ENCODE measurements around the gene CELF2. TPM values are rescaled to one million over a fixed set of nuclear protein-coding genes. Genes with fewer than 3 reads are reported as not detected.

CELF2 gene
- total RNA-seq, 2 donors from 2014 or later: 10.4 to 11.2 TPM

GRCh38 chr10:11192304-11193000 lies 174.8 kb downstream of the CELF2 start:
- 59 to 62% methylated on average over 7 to 11 of the region's 11 CpGs for WGBS, 2 donors
- no peaks in the 10 kb centered on the region for H3K36me3 ChIP-seq (replicated peaks in 1 of 2; ENCODE audit: insufficient read depth in 1 of 2, low read depth in 2 of 2)
- DNase-seq: peak in 3 of 4 donors; percentile 23 to 55 (median 26)
- H3K9me3 ChIP-seq: no peaks in the 10 kb centered on the region
- ATAC-seq: peak; percentile 24
- H3K27me3 ChIP-seq: no peaks in the 10 kb centered on the region
- H3K4me3 ChIP-seq: no peak overlapping the region
- H3K4me1 ChIP-seq: peaks cover 9% of the 10 kb centered on the region
- intact Hi-C loops (cut with DNase I): no loop called here
- no peak for TF ChIP-seq POLR2A (IDR thresholded peaks at IDR 0.05)
- no peak for TF ChIP-seq CTCF (IDR thresholded peaks at IDR 0.05)
- H3K27ac ChIP-seq: no peak overlapping the region

- DNase-seq (no peak), ATAC-seq (no peak)
- WGBS, 2 donors: 76 to 80% methylated on average over 7 of the region's 7 CpGs
- TF ChIP-seq POLR2A (IDR thresholded peaks at IDR 0.05): no peak
- TF ChIP-seq CTCF (IDR thresholded peaks at IDR 0.05): no peak
- H3K27me3 ChIP-seq: no peaks in the 10 kb centered on the region
- no peaks in the 10 kb centered on the region for H3K9me3 ChIP-seq
- H3K4me3 ChIP-seq: no peak overlapping the region
- intact Hi-C loops (cut with DNase I): no loop called here
- no peak overlapping the region for H3K27ac ChIP-seq
- peaks cover 9% of the 10 kb centered on the region for H3K4me1 ChIP-seq
- no peaks in the 10 kb centered on the region for H3K36me3 ChIP-seq (replicated peaks in 1 of 2; ENCODE audit: insufficient read depth in 1 of 2, low read depth in 2 of 2)
Measured at GRCh38 chr10:11193001-11193551, 175.4 kb downstream of the CELF2 start.

GRCh38 chr10:11194859-11195586 lies 177.4 kb downstream of the CELF2 start:
- Histone ChIP-seq H3K36me3 (replicated peaks in 1 of 2; ENCODE audit: insufficient read depth in 1 of 2, low read depth in 2 of 2) (no peaks in the 10 kb centered on the region), H3K27me3 (no peaks in the 10 kb centered on the region), H3K4me3 (no peak overlapping the region), H3K9me3 (no peaks in the 10 kb centered on the region), H3K4me1 (peaks cover 9% of the 10 kb centered on the region), H3K27ac (no peak overlapping the region)
- ATAC-seq (no peak), DNase-seq (no peak)
- 74 to 87% methylated on average over 8 of the region's 8 CpGs for WGBS, 2 donors
- intact Hi-C loops (cut with DNase I): no loop called here
- TF ChIP-seq CTCF (IDR thresholded peaks at IDR 0.05): no peak
- no peak for TF ChIP-seq POLR2A (IDR thresholded peaks at IDR 0.05)

GRCh38 chr10:11195623-11196022 lies 178.0 kb downstream of the CELF2 start:
- WGBS, 2 donors: 87 to 98% methylated on average over 7 of the region's 7 CpGs
- no peaks in the 10 kb centered on the region for H3K27me3 ChIP-seq
- TF ChIP-seq CTCF (IDR thresholded peaks at IDR 0.05) (no peak), POLR2A (IDR thresholded peaks at IDR 0.05) (no peak)
- no peaks in the 10 kb centered on the region for H3K36me3 ChIP-seq (replicated peaks in 1 of 2; ENCODE audit: insufficient read depth in 1 of 2, low read depth in 2 of 2)
- H3K27ac ChIP-seq: no peak overlapping the region
- intact Hi-C loops (cut with DNase I): no loop called here
- no peaks in the 10 kb centered on the region for H3K9me3 ChIP-seq
- H3K4me1 ChIP-seq: peaks cover 9% of the 10 kb centered on the region
- no peak overlapping the region for H3K4me3 ChIP-seq
- DNase-seq (no peak), ATAC-seq (no peak)

Data from body of pancreas (tissue), 4 donors.